Ishikawa (cell line): ENCODE results near the gene ELOVL7.

Experiments
- CEBPB ChIP-seq: IDR thresholded peaks from 2 replicates; pipeline ENCODE4 v1.6.1; 2012
- CREB1 ChIP-seq: IDR thresholded peaks from 2 replicates; pipeline ENCODE4 v1.6.1; 2012; ENCODE audit warnings: low read depth
- EGR1 ChIP-seq: IDR thresholded peaks from 2 replicates; pipeline ENCODE4 v1.6.1; 2012
- EP300 ChIP-seq: IDR thresholded peaks from 2 replicates; pipeline ENCODE4 v1.6.1; 2012; ENCODE audit warnings: borderline replicate concordance
- FOXM1 ChIP-seq: IDR thresholded peaks from 2 replicates; pipeline ENCODE4 v1.6.1; 2012; ENCODE audit warnings: low read depth, borderline replicate concordance
- MAX ChIP-seq: IDR thresholded peaks from 2 replicates; pipeline ENCODE4 v1.6.1; 2012
- NFIC ChIP-seq: IDR thresholded peaks from 2 replicates; pipeline ENCODE4 v1.6.1; 2012
- RAD21 ChIP-seq: IDR thresholded peaks from 2 replicates; pipeline ENCODE4 v1.6.1; 2012; ENCODE audit warnings: low read depth
- REST ChIP-seq: IDR thresholded peaks from 2 replicates; pipeline ENCODE4 v1.6.1; 2012; ENCODE audit warnings: low read depth, mild to moderate bottlenecking
- TAF1 ChIP-seq: IDR thresholded peaks from 2 replicates; pipeline ENCODE4 v1.6.1; 2012; ENCODE audit warnings: low read depth, mild to moderate bottlenecking
- TCF12 ChIP-seq: IDR thresholded peaks from 2 replicates; pipeline ENCODE4 v1.6.1; 2012; ENCODE audit warnings: low read depth
- TEAD4 ChIP-seq: IDR thresholded peaks from 2 replicates; pipeline ENCODE4 v1.6.1; 2012
- USF1 ChIP-seq: IDR thresholded peaks from 2 replicates; pipeline ENCODE4 v1.6.1; 2012
- YY1 ChIP-seq: IDR thresholded peaks from 2 replicates; pipeline ENCODE4 v1.6.1; 2012; ENCODE audit warnings: low read depth
- ZBTB7A ChIP-seq: IDR thresholded peaks from 2 replicates; pipeline ENCODE4 v1.6.1; 2012; ENCODE audit warnings: low read depth

The ELOVL7 gene

GRCh38 chr5:60852317-60852716 lies 8.2 kb upstream of the ELOVL7 start:
- TF ChIP-seq TEAD4: no peak
- no peak for TF ChIP-seq EP300

GRCh38 chr5:60851626-60852025 lies 7.6 kb upstream of the ELOVL7 start:
- TF ChIP-seq EGR1: no peak
- no peak for TF ChIP-seq CEBPB
- TF ChIP-seq TCF12: no peak
- TF ChIP-seq FOXM1: no peak
- TF ChIP-seq EP300: no peak
- TF ChIP-seq USF1: no peak
- no peak for TF ChIP-seq YY1
- no peak for TF ChIP-seq TEAD4
- TF ChIP-seq ZBTB7A: no peak

- TF ChIP-seq USF1 (no peak), ZBTB7A (no peak), TAF1 (no peak), CREB1 (no peak), FOXM1 (no peak), MAX (no peak), NFIC (no peak), CEBPB (no peak), EGR1 (no peak), RAD21 (no peak), EP300 (no peak), YY1 (no peak), TCF12 (no peak), REST (no peak), TEAD4 (no peak)
Observed at GRCh38 chr5:60846298-60846697, 2.2 kb upstream of the ELOVL7 start.

GRCh38 chr5:60843386-60843935 lies 608 bp downstream of the ELOVL7 start:
- TF ChIP-seq RAD21 (0 out of 2 replicates have a peak, but pooled peaks have one; percentile 5), ZBTB7A (0 out of 2 replicates have a peak, but pooled peaks have one; percentile 23), TAF1 (no peak)

- TF ChIP-seq EGR1 (no peak), YY1 (no peak), EP300 (no peak), RAD21 (no peak), TAF1 (no peak), CEBPB (no peak), TEAD4 (no peak), REST (no peak; the same call in 1 of the 2 replicates), CREB1 (no peak), NFIC (no peak), ZBTB7A (no peak; the same call in 1 of the 2 replicates), MAX (no peak), USF1 (no peak), TCF12 (no peak), FOXM1 (no peak)
Observed at GRCh38 chr5:60842871-60843385, 1.1 kb downstream of the ELOVL7 start.

- TF ChIP-seq CEBPB (no peak), TAF1 (no peak), FOXM1 (no peak), TEAD4 (no peak), USF1 (no peak), ZBTB7A (no peak), EGR1 (no peak), YY1 (no peak), TCF12 (no peak), RAD21 (no peak), NFIC (no peak)
Observed at GRCh38 chr5:60841361-60841760, 2.7 kb downstream of the ELOVL7 start.
